Epithelial cell of esophagus (primary cell): Measurements from ENCODE around the gene PCBP1.
A peak's percentile ranks its signal among the peaks of the same experiment; 100 is the strongest.
"Not testable (repeated sequence)": the region's sequence is repeated elsewhere in the genome, so short reads cannot be mapped to it uniquely, and the experiment has no call there.

ENCODE experiments used
- DNase-seq: peaks from one replicate; pipeline ENCODE4 v3.0.0; 2010; ENCODE audit warnings: low read depth
- H3K4me3 ChIP-seq: 2 replicates; pipeline ENCODE4 v1.5.1; 2011; ENCODE audit warnings: mild to moderate bottlenecking, low read length, control low read depth
- CTCF ChIP-seq: IDR thresholded peaks from 2 replicates; pipeline ENCODE4 v1.5.1; 2011; ENCODE audit warnings: low read depth, mild to moderate bottlenecking, low read length, control low read depth, inconsistent platforms; ENCODE audit not compliant: insufficient read depth; ENCODE audit errors: missing control alignments

Gene PCBP1

GRCh38 chr2:70091816-70092215, 4.5 kb downstream of the PCBP1 start:
- DNase-seq: no peak
- no peak for TF ChIP-seq CTCF
- no peak overlapping the region for H3K4me3 ChIP-seq

- not testable (repeated sequence) for DNase-seq, H3K4me3 ChIP-seq
Observed at GRCh38 chr2:70092576-70093243, 5.4 kb downstream of the PCBP1 start.

- DNase-seq: no peak
- H3K4me3 ChIP-seq: no peak overlapping the region
- TF ChIP-seq CTCF: no peak
Observed at GRCh38 chr2:70094171-70094977, 7.1 kb downstream of the PCBP1 start.

- H3K4me3 ChIP-seq: no peak overlapping the region
- DNase-seq: peak; percentile 89
- TF ChIP-seq CTCF: no peak
Observed at GRCh38 chr2:70094978-70095719, 7.9 kb downstream of the PCBP1 start.

- no peak for TF ChIP-seq CTCF
- DNase-seq: no peak
- no peak overlapping the region for H3K4me3 ChIP-seq
Observed at GRCh38 chr2:70095720-70096670, 8.7 kb downstream of the PCBP1 start.

GRCh38 chr2:70098032-70098431, 10.8 kb downstream of the PCBP1 start:
- no peak for TF ChIP-seq CTCF
- DNase-seq: no peak
- H3K4me3 ChIP-seq: no peak overlapping the region

- DNase-seq: no peak
- TF ChIP-seq CTCF: no peak
- H3K4me3 ChIP-seq: no peak overlapping the region
Observed at GRCh38 chr2:70099270-70099669, 12.0 kb downstream of the PCBP1 start.
